ENCODE data around the gene MRPL51. TPM values are rescaled to one million over a fixed set of nuclear protein-coding genes. Genes with fewer than 3 reads are reported as not detected.

Gene MRPL51
- total and polyA plus RNA-seq, 10 of the 15 experiments (the other 5 are each of a cell fraction or from before 2014, with no cell fraction given): 137 to 1,202 (median 267) TPM

DNA sequence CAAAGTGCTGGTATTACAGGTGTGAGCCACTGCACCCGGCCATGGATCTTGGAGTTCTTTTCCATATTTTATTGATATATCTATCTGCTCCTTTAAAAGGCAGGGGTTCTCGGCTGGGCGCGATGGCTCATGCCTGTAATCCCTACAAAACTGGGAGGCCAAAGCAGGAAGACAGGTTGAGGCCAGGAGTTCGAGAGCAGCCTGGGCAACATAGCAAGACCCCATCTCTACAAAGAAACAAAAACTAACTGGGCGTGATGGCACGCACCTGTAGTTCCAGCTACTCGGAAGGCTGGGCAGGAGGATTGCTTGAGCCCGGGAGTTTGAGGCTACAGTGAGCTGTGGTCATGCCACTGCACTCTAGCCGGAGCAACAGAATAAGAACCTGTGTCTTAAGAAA, 29.1 kb upstream of the MRPL51 start:
- H3K36me3 ChIP-seq (ENCODE audit: control insufficient read depth in 2 of 2, insufficient read depth in 2 of 2, low read length in 1 of 2): peaks cover 50 to 74% of the 10 kb centered on the region in 2 experiments
- CTCF ChIA-PET: no interaction called here
- no peaks in the 10 kb centered on the region for H3K4me1 ChIP-seq (ENCODE audit: control insufficient read depth, insufficient read depth, low read length)
- SMC1A ChIA-PET (ENCODE audit: uncharacterized antibody, unreplicated experiment): no interaction called here
- POLR2A ChIA-PET: no interaction called here
- H3K4me2 ChIP-seq (ENCODE audit: control insufficient read depth, insufficient read depth): no peak overlapping the region
- no peaks in the 10 kb centered on the region for H3K79me2 ChIP-seq (ENCODE audit: control insufficient read depth, insufficient read depth, low read length)
- no peak for TF ChIP-seq ZNF24 (IDR thresholded peaks at IDR 0.05)
- no peak for TF ChIP-seq NR2C2 (IDR thresholded peaks at IDR 0.05; ENCODE audit: borderline replicate concordance, control insufficient read depth, insufficient read length, low read depth)
- TF ChIP-seq STAT3 (IDR thresholded peaks at IDR 0.05; ENCODE audit: low read depth, low read length): no peak
- no peak for TF ChIP-seq ATF7 (IDR thresholded peaks at IDR 0.05; ENCODE audit: low read depth)
- no peak for TF ChIP-seq SRF (IDR thresholded peaks at IDR 0.05; ENCODE audit: low read depth in 2 of 2, low read length in 2 of 2)
- TF ChIP-seq SMARCA5 (IDR thresholded peaks at IDR 0.05): no peak
- H3K4me3 ChIP-seq: no peak overlapping the region
- BruUV-seq (replicated peaks): no TSS peak
- RAD21 ChIA-PET (ENCODE audit: unreplicated experiment): interaction anchor here (1.1 kb wide), 1 partner anchor 18 kb away, joined by 3 read pairs; no protein-coding TSS in a partner anchor
- ATAC-seq (no peak), FAIRE-seq (no peak), DNase-seq (ENCODE audit: low read depth, low spot score) (no peak)
- 92% methylated on average over 10 of the region's 10 CpGs for WGBS (ENCODE audit: insufficient coverage, insufficient replicate concordance, low lambda C conversion rate, missing lambda C conversion rate)
- H3K27me3 ChIP-seq (replicated peaks in 1 of 2; ENCODE audit: control insufficient read depth in 2 of 2, insufficient read depth in 2 of 2, low read length in 1 of 2): no peaks in the 10 kb centered on the region
- no peak overlapping the region for H3K27ac ChIP-seq (ENCODE audit: control insufficient read depth, insufficient read depth)
- intact Hi-C loops (cut with micrococcal nuclease; ENCODE audit: unreplicated experiment) (no loop called here), in situ Hi-C loops (cut with MboI) (no loop called here)
- no peak overlapping the region for H2AFZ ChIP-seq (ENCODE audit: control insufficient read depth, low read depth, low read length)
- no peaks in the 10 kb centered on the region for H3K9me3 ChIP-seq (replicated peaks; ENCODE audit: control insufficient read depth, insufficient read depth, low read length)
- no peak overlapping the region for H3K9ac ChIP-seq (ENCODE audit: control insufficient read depth, insufficient read depth, low read length)
- no peaks in the 10 kb centered on the region for H4K20me1 ChIP-seq (ENCODE audit: control insufficient read depth, insufficient read depth)

DNA sequence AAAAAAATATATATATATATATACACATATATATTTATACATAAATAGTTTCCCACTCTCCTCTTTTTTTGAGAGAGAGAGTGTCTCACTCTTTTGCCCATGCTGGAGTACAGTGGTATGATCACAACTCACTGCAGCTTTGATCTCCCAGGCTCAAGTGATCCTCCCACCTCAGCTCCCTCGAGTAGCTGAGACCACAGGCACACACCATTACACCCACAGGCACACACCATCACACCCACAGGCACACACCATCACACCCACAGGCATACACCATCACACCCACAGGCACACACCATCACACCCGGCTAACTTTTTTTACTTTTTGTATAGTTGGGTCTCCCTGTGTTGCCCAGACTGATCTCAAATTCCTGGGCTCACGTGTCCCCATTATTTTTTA, 27.1 kb upstream of the MRPL51 start:
- no peaks in the 10 kb centered on the region for H3K79me2 ChIP-seq (ENCODE audit: control insufficient read depth, insufficient read depth, low read length)
- H3K9me3 ChIP-seq (replicated peaks; ENCODE audit: control insufficient read depth, insufficient read depth, low read length): no peaks in the 10 kb centered on the region
- no peaks in the 10 kb centered on the region for H3K4me1 ChIP-seq (ENCODE audit: control insufficient read depth, insufficient read depth, low read length)
- no peaks in the 10 kb centered on the region for H3K27me3 ChIP-seq (replicated peaks in 1 of 2; ENCODE audit: control insufficient read depth in 2 of 2, insufficient read depth in 2 of 2, low read length in 1 of 2)
- H3K27ac ChIP-seq (ENCODE audit: control insufficient read depth, insufficient read depth): no peak overlapping the region
- intact Hi-C loops (cut with micrococcal nuclease; ENCODE audit: unreplicated experiment) (no loop called here), in situ Hi-C loops (cut with MboI) (no loop called here)
- no TSS peak for BruUV-seq (replicated peaks)
- H3K9ac ChIP-seq (ENCODE audit: control insufficient read depth, insufficient read depth, low read length): no peak overlapping the region
- H2AFZ ChIP-seq (ENCODE audit: control insufficient read depth, low read depth, low read length): no peak overlapping the region
- ChIA-PET RAD21 (ENCODE audit: unreplicated experiment) (no interaction called here), POLR2A (no interaction called here), CTCF (no interaction called here), SMC1A (ENCODE audit: uncharacterized antibody, unreplicated experiment) (no interaction called here)
- no peak for DNase-seq (ENCODE audit: low read depth, low spot score)
- no peak for ATAC-seq
- no peak overlapping the region for H3K4me3 ChIP-seq
- WGBS (ENCODE audit: insufficient coverage, insufficient replicate concordance, low lambda C conversion rate, missing lambda C conversion rate): 64% methylated on average over 3 of the region's 3 CpGs
- H3K4me2 ChIP-seq (ENCODE audit: control insufficient read depth, insufficient read depth): no peak overlapping the region
- FAIRE-seq: no peak
- peaks cover 40 to 65% of the 10 kb centered on the region in 2 experiments for H3K36me3 ChIP-seq (ENCODE audit: control insufficient read depth in 2 of 2, insufficient read depth in 2 of 2, low read length in 1 of 2)
- no peaks in the 10 kb centered on the region for H4K20me1 ChIP-seq (ENCODE audit: control insufficient read depth, insufficient read depth)
- TF ChIP-seq MYB (IDR thresholded peaks at IDR 0.05; ENCODE audit: borderline replicate concordance, low read depth, low read length) (no peak), WRNIP1 (IDR thresholded peaks at IDR 0.05; ENCODE audit: borderline replicate concordance, low read depth, low read length) (no peak), MYC (IDR thresholded peaks at IDR 0.05; ENCODE audit: insufficient read depth, insufficient read length, insufficient replicate concordance, low read length, severe bottlenecking) (no peak), EP300 (IDR thresholded peaks at IDR 0.05; ENCODE audit: borderline replicate concordance in 1 of 2, control insufficient read depth in 1 of 2, low read depth in 2 of 2, low read length in 2 of 2) (no peak), IRF4 (IDR thresholded peaks at IDR 0.05; ENCODE audit: low read depth, low read length) (no peak), NR2F1 (conservative IDR thresholded peaks at IDR 0.05) (no peak), ZNF24 (IDR thresholded peaks at IDR 0.05) (no peak), HDAC2 (IDR thresholded peaks at IDR 0.05) (no peak), ZNF207 (IDR thresholded peaks at IDR 0.05; ENCODE audit: borderline replicate concordance) (no peak), RELA (IDR thresholded peaks at IDR 0.05; ENCODE audit: borderline replicate concordance, partially characterized antibody) (no peak), YY1 (IDR thresholded peaks at IDR 0.05; ENCODE audit: low read depth, low read length) (no peak), ZNF274 (IDR thresholded peaks at IDR 0.05; ENCODE audit: insufficient read depth, insufficient read length) (no peak), RFX5 (IDR thresholded peaks at IDR 0.05; ENCODE audit: low read depth, low read length) (no peak)
- TF ChIP-seq, protein P1, sequence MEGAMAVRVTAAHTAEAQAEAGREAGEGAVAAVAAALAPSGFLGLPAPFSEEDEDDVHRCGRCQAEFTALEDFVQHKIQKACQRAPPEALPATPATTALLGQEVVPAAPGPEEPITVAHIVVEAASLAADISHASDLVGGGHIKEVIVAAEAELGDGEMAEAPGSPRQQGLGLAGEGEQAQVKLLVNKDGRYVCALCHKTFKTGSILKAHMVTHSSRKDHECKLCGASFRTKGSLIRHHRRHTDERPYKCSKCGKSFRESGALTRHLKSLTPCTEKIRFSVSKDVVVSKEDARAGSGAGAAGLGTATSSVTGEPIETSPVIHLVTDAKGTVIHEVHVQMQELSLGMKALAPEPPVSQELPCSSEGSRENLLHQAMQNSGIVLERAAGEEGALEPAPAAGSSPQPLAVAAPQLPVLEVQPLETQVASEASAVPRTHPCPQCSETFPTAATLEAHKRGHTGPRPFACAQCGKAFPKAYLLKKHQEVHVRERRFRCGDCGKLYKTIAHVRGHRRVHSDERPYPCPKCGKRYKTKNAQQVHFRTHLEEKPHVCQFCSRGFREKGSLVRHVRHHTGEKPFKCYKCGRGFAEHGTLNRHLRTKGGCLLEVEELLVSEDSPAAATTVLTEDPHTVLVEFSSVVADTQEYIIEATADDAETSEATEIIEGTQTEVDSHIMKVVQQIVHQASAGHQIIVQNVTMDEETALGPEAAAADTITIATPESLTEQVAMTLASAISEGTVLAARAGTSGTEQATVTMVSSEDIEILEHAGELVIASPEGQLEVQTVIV (IDR thresholded peaks at IDR 0.05; ENCODE audit: borderline replicate concordance, partially characterized antibody): no peak

Data from GM12878 (cell line).